GM19099 (cell line): ENCODE results near the gene FAAH.

ENCODE experiments used
- POLR2A ChIP-seq: IDR thresholded peaks from 3 replicates; pipeline ENCODE4 v1.6.1; 2011; ENCODE audit warnings: low read depth; ENCODE audit not compliant: insufficient read length; ENCODE audit errors: extremely low read depth

The FAAH gene

DNA sequence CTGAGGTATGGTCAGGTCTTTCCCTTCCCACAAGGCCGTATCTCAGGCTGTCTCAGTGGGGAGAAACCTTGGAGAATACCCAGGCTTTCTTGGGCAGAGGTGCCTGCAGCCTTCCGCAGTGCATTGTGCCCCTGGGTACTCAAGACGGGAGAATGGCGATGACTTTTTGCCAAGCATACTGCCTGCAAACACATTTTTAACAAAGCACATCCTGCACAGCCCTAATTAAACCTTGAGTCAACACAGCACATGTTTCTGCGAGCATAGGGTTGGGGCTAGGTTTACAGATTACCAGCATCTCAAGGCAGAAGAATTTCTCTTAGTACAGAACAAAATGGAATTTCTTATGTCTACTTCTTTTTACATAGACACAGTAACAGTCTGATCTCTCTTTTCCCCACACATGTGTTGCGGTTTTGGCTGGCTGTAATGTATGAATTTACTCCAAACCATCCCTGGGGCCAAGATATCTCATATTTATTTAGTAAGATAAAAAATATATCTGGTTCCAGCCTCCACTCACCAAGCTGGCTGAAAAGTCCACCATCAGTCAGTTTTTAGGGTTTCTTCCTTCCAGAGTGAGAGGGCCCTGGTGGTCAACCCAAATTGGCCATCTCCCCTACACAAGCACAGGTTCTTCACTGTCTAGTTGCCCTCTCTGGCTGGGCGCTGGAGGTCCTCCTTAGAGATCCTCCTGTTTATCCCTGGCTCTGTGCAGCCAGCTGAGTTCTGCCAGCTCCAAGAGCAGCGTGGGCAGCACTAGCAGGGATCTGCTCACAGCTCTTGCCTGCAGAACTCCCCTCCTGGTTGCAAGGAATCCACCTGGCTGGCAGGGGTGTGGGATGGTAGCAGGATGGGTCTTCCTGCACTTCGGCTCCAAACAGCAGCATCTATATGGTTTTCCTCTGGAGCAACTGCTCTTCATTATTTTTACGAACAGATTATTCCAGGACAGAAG is 2.6 kb downstream of the FAAH start:
- TF ChIP-seq POLR2A, result no peak

DNA sequence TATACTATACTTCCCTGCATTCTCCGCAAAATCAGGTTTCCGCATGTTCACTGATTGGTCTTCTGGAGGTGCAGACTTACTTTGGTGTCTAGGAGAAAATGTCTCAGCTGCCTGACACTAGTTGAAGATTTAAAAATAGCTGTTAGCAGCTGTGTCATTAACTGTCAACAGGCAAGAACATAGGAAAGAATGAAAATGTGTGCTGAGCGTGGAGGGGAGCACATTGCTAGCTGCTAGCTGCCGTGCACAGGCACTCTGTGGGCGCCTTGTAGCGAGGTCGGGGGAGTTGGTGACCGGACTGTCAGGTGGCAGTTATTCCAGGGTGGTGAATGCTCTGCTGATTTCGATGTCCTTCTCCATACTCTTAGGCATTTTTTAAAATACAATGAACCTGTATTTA is 5.2 kb downstream of the FAAH start:
- TF ChIP-seq POLR2A, result no peak

DNA sequence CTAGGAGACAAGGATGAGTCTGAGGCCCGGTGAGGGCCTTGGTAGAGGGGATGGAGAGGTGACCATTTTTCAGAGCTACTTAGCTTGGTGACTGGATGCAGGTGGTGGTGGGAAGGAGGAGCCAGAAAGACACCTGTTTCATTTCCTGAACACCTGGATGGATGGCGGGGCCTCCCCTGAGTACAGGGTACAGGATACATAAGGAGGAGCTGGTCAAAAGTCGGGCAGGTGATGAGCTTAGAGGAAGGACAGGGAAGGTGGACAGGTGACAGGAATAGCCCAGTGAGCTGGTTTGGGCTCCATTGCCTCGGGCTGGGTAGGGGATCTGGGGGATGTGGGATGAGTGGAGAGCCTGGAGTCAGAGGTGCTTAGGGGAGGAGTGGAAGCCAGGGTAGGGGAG is 6.3 kb downstream of the FAAH start:
- TF ChIP-seq POLR2A, result no peak

DNA sequence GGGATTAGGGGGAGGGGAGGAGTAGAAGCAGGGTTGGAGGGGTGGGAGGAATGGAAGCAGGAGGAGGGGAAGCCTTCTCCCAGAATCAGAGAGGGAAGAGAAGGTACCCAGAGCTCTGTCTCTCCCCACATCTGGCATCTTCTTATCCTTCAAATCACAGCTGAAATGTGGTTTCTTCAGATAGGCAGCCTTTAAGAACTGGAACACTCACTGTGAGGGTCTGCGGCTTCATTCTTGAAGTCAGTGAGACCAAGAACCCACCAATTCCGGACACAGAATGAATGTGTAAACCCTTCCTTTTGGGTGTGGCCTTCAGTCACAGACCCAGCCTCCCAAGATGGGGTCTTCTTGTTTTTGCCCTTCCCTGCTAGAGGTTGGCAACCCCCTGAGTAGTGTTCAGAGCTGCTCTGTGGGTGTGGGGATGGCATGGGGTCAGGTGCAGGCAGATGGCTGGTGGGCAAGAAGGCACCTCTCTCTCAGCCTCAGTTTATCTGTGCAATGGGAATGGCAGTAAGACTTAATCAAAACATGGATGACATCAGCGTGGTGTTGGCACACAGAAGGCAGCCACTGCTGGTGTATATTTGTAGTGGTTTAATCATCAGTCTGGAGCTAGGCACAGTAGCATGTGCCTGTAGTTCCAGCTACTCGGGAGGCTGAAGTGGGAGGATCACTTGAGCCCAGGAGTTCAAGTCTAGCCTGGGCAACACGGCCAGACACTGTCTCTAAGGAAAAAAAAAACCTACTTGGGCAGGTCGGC is 7.2 kb downstream of the FAAH start:
- TF ChIP-seq POLR2A, result no peak

DNA sequence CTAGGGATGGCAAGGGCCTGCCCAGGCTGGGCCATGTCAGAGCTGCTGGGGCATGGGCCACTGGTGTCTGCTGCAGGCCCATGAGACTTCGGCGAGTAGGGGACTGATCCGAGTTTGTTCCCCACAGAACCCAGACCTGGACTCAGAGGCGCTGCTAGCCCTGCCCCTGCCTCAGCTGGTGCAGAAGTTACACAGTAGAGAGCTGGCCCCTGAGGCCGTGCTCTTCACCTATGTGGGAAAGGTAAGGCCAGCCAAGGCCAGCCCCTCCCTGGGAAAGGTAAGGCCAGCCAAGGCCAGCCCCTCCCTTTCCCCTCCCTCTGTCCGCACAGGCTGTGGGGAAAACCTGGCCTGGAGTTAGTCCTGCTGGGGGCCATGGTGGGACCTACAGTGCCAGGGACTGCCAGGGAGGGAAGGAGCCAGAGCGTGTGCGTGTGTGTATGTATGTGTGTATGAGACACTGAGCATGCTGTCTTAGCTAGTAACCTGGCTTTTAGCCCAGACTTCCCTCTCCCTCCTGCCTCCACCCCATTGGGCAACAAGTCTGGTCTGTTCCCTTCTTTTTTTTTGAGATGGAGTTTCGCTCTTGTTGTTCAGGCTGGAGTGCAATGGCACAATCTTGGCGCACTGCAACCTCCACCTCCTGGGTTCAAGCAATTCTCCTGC is 8.0 kb downstream of the FAAH start:
- no peak for TF ChIP-seq POLR2A

DNA sequence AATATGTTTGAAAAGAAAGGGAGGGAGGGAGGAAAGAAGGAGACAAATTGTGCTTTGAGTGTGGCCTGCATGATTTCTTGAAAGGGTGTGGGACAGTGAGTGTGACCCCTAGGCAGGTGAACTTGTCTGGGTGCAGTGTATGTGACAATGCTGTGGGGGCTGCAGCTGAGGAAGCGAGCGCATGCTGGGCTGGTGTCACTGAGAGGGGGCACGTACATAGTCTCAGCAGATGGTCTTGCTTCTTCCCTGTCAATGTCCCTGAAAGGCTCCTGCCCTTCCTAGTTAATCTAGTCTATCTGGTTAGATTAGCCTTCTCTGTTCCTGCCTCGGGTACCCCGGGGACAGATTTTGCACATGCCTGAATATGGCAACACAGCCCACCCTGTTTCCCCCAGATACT is 9.8 kb downstream of the FAAH start:
- TF ChIP-seq POLR2A, result no peak

DNA sequence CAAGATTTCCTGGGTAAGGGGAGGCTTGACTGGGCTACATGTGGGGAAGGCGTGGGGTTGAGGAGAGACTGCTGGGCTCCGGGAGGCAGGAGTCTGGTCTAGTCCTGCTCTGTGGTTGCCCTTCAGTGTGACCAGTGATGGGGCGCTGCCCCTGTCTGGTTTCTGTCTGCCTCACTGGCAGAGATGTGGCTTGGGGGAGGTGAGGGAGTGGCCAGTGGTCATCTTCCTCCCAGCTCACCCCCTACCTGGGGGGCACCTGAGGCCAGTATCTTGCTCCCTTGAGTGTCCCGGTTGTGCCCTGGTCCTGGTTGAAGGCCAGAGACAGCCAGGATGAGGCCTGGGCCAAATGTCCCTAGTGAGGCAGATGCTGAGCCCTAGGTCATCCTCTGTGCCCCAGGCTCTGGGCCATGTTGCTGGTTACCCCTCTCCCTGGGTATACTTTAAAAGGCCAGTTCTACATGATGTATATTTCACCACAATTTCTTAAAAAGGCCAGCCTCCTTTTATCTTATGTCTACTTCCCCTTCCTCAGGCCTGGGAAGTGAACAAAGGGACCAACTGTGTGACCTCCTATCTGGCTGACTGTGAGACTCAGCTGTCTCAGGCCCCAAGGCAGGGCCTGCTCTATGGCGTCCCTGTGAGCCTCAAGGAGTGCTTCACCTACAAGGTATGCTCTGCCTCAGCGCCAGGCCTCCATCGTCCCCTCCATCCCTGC is 10.5 kb downstream of the FAAH start:
- no peak for TF ChIP-seq POLR2A

DNA sequence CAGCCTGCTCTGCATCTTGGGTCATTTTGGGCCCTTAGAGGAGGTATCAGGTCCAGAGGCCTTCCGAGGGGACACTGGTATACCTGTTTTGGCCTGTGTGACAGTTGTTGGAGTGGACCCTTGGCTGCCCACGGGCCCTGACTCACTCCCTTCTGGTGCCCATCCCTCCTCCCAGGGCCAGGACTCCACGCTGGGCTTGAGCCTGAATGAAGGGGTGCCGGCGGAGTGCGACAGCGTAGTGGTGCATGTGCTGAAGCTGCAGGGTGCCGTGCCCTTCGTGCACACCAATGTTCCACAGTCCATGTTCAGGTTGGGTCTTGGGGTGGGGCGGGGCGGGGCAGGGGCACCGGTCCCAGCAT is 11.1 kb downstream of the FAAH start:
- no peak for TF ChIP-seq POLR2A

DNA sequence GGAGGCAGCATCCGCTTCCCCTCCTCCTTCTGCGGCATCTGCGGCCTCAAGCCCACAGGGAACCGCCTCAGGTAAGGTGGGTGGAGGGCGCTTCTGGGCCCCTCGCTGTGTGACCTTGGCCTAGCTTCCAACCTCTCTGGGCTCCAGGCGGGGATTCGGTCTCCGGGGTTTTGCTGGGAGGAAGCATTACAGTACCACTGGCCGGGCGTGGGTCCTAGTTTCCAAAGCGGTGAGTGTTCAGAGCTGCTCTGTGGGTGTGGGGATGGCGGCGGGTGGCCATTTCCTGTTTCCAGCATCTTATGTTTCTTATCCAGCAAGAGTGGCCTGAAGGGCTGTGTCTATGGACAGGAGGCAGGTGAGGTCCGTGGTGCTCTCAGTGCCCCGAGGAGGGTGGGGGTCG is 11.6 kb downstream of the FAAH start:
- no peak for TF ChIP-seq POLR2A

DNA sequence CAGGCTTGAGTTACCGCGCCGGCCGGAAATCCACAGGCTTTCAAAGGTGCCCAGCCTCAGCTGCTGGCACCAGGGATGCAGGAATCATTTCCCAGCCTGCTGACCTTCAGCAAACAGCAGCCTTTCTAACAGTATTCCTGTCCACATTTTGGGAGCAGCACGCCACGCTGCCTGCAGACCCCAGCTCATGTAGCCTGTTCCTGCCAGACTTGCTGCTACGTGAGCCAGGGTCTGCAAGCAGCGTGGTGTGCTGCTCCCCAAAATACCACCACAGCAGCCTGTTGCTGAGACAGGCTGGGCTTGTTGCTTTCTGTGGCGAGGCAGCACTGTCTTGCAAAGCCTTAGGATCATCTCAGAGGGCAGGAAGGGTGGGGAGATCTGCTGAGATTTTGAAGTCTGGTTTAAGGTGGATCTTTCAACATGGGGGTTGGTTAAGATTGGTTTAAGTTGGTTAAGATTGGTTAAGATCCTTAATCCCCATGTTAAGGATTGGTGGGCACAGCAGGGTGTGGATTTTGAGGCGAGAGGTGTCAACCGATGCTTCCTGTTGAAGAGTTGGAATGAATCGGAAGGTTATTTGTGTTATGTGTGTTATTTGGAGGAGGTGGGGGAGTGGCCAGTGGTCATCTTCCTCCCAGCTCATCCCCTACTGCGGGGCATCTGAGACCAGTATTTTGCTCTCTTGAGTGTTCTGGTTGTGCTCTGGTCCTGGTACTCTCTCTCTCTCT is 12.9 kb downstream of the FAAH start:
- TF ChIP-seq POLR2A, result no peak

DNA sequence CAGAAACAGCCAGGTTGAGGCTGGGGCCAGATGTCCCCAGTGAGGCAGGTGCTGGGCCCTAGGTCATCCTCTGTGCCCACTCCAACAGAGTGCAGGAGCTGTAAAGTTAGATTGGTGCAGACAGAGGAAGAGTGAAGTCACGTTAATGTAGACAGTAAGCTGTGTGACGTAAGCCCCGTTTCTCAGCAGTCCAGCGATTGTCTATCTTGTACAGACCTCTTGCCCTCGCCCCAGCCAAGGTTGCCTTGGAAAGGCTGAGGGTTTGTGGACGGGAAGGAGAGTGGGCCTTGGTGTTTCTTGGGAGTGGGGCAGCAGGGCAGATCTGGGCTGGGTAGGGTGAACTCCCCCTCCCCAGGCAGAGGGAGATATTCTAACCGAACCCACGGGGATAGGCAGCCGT is 13.5 kb downstream of the FAAH start:
- TF ChIP-seq POLR2A, result no peak

DNA sequence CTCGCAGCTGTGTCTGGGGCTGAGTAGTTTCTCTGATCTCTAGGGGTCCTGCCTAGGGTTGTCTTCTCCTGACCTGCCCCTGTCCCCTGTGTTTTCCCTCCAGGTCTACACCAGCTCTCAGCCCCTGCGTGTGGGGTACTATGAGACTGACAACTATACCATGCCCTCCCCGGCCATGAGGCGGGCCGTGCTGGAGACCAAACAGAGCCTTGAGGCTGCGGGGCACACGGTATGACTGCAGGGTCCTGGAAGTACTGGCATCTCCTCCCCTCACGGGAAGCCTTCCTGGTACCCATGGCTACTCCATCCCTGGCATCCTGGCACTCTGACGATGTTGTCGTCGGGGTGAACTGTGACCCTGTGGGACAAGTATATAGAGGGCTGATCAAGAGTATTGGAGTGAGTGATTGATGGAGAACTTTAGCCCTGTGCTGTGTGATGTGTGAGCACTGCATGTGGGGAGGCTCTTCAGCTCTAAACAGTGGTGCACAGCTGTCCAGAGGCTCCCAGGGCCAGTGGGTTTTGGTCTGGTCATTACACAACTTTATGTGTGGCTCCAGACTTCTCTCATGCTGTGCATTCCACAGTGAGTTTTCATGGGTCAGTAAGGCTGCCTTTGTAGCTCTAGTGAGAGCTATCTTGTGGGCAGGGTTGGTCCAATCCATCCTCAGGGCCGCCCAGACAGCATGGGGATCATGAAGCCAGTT is 14.4 kb downstream of the FAAH start:
- no peak for TF ChIP-seq POLR2A

DNA sequence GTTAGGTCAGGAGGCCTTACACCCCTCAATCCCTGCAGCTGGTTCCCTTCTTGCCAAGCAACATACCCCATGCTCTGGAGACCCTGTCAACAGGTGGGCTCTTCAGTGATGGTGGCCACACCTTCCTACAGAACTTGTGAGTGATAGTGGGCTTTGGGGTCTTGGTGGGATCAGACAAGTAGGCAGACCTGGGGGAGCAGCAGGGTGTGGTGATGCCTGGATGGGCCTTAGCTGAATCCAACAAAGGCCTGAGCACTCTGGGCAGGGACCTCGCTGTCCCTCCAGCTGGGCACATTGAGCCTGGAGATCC is 14.9 kb downstream of the FAAH start:
- no peak for TF ChIP-seq POLR2A
